NCI-H1105 treated with DMSO at 0.1 percent for 48 hours (cell line): Measurements from ENCODE around the gene XPOT.

Experiments
- DNase-seq: peaks from one replicate; lab custom pipeline; 2025; lab: John Stamatoyannopoulos, UW

Gene XPOT

DNA sequence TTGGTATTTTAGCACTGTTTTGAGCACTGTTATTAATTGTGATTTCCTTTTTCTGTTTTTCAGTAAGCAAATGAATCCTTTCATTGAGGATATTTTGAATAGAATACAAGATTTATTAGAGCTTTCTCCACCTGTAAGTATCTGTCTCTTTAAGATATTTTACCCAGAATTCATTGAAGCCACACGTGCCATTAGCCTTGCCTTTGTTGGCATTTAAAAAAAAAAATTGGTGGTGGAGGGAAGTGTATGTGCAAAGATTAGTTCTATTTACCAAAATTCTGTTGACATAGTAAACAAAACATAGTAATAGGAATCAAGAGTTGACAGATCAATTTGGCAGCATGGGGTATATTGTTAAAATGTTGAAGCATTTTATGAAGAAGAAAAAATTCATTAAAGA is 23.8 kb downstream of the XPOT start:
- DNase-seq: no peak

DNA sequence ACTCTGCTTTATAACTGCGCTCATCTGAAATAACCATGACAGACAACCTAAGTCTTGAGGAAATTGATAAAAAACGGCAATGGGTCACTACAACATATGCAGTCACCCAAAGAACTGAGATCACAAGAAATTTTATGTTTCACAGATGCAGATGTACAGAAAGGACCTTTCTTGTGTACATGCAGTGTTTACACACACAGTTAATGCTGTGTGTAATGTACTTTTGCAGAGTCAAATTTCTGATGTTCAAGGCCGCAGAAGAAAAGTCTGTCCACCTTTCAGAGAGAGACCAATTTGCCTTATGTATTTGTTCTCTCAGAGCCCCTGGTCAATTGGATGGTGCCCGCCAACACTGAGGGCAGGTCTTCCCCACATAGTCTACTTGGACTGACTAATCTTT is 24.8 kb downstream of the XPOT start:
- no peak for DNase-seq

- no peak for DNase-seq
Measured at GRCh38 chr12:64430886-64431285, 26.7 kb downstream of the XPOT start.

DNA sequence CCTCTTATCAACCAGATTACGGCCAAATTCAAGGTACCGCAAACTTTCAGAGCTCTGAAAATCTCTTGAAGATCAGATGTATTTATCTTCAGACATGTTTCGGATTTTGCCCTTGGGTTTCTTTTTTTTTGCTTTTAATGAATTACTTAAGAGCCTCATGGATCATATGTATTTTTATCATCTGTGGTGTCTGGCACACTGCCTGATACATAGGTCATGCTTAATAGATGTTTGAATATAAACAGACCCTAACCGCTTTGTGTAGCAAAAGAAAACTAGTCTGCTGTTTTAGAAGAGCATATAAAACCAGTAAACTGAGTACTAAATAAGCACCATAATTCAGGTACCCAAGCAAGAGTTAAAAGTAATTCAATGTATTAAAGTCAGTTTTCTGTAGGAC is 27.6 kb downstream of the XPOT start:
- DNase-seq: no peak

- DNase-seq: no peak
Measured at GRCh38 chr12:64433915-64434314, 29.7 kb downstream of the XPOT start.

DNA sequence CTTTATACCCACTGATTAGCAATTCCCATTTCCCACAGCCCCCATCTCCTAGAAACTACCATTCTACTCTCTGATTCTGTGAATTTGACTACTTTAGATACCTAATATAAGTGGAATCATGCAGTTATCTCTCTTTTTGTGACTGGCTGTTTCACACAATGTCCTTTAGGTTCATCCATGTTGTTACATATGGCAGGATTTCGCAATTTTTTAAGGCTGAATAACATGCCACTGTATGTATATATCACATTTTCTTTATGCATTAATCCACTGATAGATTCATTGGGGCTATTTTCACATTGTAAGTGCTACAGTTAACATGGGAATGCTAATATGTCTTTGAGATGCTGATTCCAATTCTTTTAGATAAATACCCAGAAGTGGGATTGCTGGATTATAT is 35.9 kb downstream of the XPOT start:
- no peak for DNase-seq

DNA sequence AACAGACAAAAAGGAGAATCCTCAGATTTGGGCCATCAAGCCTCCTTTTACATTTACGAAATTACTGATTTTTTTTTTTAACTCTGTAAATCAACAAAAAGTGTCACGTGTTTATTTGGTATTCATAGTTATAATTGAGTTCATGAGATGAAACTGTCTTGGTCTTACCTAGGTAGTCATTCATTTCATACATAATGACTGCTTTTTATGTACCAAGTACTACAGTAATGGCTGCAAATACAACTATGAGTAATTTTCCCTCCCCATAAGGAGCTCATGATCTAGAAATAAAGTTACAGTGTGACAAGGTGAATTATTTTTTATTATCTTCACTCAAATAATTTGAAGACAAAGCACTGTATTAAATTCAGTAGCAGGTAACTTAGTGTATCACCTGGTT is 41.3 kb downstream of the XPOT start:
- no peak for DNase-seq

- no peak for DNase-seq
Measured at GRCh38 chr12:64446295-64446694, 42.1 kb downstream of the XPOT start.

- no peak for DNase-seq
Measured at GRCh38 chr12:64450057-64450640, 46.0 kb downstream of the XPOT start.

DNA sequence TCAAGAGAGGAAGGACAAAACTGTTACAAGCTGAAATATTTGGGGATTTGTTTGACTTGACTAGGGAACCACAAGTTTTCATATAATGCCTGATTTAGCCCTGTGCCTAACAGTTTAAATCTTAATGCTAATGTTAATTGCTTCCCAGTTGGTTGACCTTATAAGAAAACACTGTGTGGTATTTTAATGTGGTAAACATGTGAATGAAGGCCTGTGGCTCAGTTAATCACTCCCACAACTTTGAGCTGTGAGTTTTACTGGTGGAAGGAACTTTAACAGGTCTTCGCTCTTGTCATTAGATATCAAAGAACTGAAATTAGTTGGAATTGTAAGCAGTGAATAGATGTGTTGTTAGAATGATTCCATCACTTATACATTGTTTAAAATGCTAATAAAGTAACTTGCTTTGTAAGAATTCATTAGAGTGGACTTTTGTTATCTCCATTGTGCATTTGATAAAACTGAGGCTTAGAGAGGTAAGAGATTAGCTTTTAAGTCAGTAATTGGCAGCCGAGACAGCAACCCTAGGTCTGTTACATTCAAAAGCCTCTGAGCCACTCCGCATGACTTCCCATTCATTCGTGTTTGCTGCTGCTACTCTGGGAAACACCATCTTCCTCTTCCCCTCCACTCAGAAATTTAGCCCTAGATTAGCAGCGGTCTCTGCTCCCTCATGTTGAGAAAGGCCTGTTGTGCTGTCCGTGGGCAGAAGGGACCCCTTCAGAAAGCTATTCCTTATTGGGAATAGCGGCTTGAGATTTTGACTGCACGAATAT is 46.7 kb downstream of the XPOT start:
- DNase-seq: peak; percentile 30

DNA sequence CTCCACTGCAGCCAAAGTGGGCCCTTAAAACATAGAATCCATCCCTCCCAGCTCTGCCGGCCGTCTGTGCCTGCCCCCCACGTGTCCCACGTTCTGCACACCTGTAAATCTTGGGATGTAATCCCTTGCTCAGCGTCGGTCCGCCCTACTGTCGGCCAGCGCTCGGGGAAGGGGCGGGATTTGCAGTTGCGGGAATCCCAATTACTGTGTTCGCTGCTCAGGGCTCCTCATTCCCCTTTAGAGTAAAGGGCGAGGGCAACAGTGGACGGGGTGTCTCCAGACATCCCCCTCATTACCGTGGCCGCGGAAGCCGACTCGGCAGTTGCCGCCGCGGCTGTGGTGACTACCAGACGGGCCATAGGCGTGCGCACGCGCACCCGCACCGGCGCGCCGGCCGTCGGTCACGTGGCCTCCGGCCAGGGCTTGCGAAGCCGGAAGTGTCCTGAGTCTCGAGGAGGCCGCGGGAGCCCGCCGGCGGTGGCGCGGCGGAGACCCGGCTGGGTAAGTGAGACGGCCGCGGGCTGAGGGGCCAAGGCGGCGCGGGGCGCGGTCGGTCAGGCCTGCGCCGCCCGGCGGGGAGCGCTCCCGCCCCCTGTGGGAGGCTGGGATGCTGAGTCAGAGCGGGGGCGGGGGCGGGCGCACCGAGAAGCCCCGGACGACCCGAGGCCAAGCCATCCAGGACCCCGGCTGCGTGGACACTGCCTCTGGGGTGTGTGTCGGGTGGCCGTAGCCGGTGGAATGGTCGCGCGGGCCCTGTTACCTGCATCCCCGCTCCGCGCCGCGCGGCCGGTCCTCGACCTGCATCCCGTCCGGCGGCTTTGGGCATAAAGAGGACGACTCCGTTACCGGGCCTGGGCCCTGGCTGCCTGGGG is 47.7 kb downstream of the XPOT start, which contains the start of gene TBK1:
Gene TBK1 (plus strand): TSS at position 434 of the 872 bp plus-strand sequence. CDS start 3,751 bp downstream, outside the sequence.
- peak; percentile 83 for DNase-seq

DNA sequence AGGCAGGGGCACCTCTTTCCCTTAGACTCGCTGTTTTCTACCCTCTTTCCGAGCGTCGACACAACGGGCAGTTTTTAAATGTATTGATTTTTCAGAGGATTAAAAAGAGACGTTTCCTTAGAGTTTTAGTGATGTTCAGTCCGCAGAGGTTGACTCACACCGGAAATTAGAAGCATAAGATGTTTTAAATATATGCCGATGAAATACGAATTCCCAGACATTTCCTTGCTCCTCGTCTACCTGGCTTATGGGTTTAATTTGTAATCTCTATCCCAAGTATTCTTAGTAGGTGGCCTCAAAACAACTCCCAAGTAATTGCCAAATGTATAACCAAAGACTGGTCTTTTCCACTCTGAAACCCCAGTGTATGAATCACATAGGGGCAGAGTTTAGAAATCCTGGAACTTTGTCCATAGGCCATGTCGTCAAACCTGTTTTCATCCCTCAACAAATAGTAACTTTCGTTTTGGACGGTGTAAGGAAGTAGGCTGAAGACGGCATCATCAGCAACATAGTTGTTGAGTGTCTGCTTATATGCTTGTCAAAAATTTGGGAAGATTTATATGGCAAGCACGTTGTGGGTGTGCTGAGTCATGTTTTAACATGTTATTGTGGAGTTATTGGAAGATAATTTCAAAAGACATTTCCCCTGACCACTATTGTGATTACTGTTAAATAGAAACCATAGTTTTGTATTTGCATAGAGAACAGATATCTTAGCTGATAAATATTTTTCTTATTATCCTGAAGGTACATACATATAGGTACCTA is 48.6 kb downstream of the XPOT start:
- DNase-seq: peak; percentile 51

- no peak for DNase-seq
Measured at GRCh38 chr12:64455506-64455905, 51.3 kb downstream of the XPOT start.

DNA sequence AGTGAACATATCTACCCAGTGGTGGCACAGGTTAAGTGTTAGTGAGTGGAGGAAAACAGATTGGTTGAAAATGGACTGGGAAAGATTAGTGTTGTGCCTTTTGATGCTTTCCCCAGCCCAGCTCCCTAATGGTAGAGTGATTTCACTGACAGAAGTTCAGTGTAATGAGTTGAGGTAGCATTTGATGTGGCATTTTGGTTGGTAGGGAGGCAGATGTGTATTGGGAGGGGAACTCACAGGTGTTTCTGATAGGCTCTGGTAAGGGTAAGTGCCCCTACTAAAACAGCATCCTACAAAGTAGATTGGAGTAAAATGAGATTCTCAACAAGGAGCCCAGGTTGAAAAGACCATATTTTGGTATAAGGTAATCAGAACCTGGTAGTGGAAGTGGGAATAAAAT is 51.9 kb downstream of the XPOT start:
- DNase-seq: no peak

- DNase-seq: no peak
Measured at GRCh38 chr12:64457032-64457431, 52.8 kb downstream of the XPOT start.

GRCh38 chr12:64457466-64457865 is 53.3 kb downstream of the XPOT start:
- DNase-seq: no peak

- no peak for DNase-seq
Measured at GRCh38 chr12:64457923-64458322, 53.7 kb downstream of the XPOT start.

- DNase-seq: no peak
Measured at GRCh38 chr12:64459394-64459891, 55.3 kb downstream of the XPOT start.

DNA sequence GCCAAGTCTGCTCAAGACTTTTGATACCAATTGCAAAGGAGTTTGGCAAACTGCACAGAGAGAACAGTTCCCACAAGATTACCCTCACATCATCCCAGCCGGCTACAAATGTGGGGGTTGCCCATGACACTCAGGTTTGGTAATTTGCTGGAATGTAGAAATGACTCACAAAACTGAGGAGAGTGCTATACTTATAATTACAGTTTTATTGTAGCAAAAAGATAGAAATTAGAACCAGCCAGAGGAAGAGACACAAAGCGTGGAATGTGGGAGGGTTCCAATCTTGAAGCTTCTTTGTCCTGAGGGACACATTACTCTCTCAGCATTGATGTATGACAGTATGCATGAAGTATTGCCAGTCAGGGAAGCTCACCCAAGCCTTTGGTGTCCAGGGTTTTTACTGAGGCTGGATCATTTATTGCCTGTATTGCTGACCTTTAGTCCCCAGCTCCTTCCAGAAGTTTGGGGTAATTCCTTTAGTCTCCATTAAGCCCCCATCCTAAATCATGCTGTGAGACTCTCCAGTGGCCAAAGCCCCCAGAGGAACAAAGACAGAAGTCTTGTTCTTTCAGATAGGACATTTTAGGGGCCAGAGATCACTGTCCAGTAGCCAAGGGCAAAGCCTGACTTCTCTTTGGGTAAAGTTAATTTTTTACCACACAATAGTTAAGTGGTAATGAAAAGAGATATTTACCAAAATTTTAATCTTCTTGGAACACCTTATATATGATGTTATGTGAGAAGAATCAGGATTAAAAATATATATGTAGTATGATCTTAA is 57.6 kb downstream of the XPOT start:
- DNase-seq: no peak

DNA sequence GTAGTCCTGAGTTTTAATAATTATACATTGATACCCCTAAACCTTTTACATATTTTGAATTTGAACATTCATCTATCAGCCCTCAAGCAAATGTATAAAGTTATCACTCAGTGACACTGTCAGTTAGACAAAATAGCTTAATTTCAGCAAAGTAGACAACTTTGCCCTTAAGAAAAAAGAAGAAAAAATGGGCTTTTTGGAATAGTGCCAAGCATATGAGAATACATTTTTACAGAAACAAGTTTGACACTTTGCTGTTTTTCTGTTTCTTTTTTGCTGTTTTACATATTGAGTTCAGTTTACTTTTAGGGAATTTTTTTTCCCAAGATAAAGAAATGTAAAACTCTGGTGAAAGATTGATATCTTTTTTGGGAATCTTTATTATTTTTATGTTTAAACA is 62.0 kb downstream of the XPOT start:
- no peak for DNase-seq

DNA sequence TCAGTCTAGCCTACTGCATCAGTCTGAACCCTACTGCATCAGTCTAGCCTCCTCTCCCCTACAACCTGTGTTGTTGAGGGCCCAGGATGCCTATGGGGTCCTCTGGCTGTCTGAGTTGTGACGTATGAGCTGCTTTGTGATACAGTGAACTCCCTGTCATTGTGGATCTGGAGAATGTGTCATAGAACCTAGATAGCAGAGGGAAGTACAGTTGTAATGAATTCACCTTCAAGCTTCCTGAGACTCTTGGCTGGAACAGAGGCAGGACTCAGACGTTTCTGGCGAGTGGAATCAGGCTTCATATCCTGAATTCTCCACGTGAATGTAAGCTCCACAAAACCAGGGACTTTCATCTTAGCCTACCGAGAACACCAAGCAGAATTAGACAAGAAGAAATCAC is 64.8 kb downstream of the XPOT start:
- no peak for DNase-seq
